ENCODE measurements around the gene PRRC2C.

The PRRC2C gene

GRCh38 chr1:171501305-171502024, 16.1 kb downstream of the PRRC2C start:
- TF ChIP-seq FOXP2 (optimal IDR thresholded peaks at IDR 0.05; ENCODE audit: borderline replicate concordance, extremely low read depth, extremely low read length, insufficient read depth) (no peak), POLR2AphosphoS5 (IDR thresholded peaks at IDR 0.05; ENCODE audit: low read depth, low read length) (no peak)

GRCh38 chr1:171506525-171507304, 21.4 kb downstream of the PRRC2C start:
- TF ChIP-seq FOXP2 (optimal IDR thresholded peaks at IDR 0.05; ENCODE audit: borderline replicate concordance, extremely low read depth, extremely low read length, insufficient read depth) (no peak), REST (IDR thresholded peaks at IDR 0.05; ENCODE audit: insufficient read depth in 1 of 2, low read depth in 2 of 2, low read length in 2 of 2) (no peak), TAF1 (IDR thresholded peaks at IDR 0.05; ENCODE audit: borderline replicate concordance, insufficient read depth, low read length) (no peak), POLR2AphosphoS5 (IDR thresholded peaks at IDR 0.05; ENCODE audit: low read depth, low read length) (no peak), SIN3A (IDR thresholded peaks at IDR 0.05; ENCODE audit: borderline replicate concordance, insufficient read depth, low read length) (no peak)

GRCh38 chr1:171507435-171507834, 22.1 kb downstream of the PRRC2C start:
- TF ChIP-seq TAF1 (IDR thresholded peaks at IDR 0.05; ENCODE audit: borderline replicate concordance, insufficient read depth, low read length) (no peak), REST (IDR thresholded peaks at IDR 0.05; ENCODE audit: insufficient read depth in 1 of 2, low read depth in 2 of 2, low read length in 2 of 2) (no peak)

GRCh38 chr1:171509191-171509590, 23.9 kb downstream of the PRRC2C start:
- no peak for TF ChIP-seq POLR2AphosphoS5 (IDR thresholded peaks at IDR 0.05; ENCODE audit: low read depth, low read length)
- TF ChIP-seq TAF1 (IDR thresholded peaks at IDR 0.05; ENCODE audit: borderline replicate concordance, insufficient read depth, low read length): no peak
- TF ChIP-seq REST (IDR thresholded peaks at IDR 0.05; ENCODE audit: insufficient read depth in 1 of 2, low read depth in 2 of 2, low read length in 2 of 2): no peak
- TF ChIP-seq SIN3A (IDR thresholded peaks at IDR 0.05; ENCODE audit: borderline replicate concordance, insufficient read depth, low read length): no peak
- TF ChIP-seq FOXP2 (optimal IDR thresholded peaks at IDR 0.05; ENCODE audit: borderline replicate concordance, extremely low read depth, extremely low read length, insufficient read depth): no peak

- TF ChIP-seq POLR2AphosphoS5 (IDR thresholded peaks at IDR 0.05; ENCODE audit: low read depth, low read length): no peak
- no peak for TF ChIP-seq FOXP2 (optimal IDR thresholded peaks at IDR 0.05; ENCODE audit: borderline replicate concordance, extremely low read depth, extremely low read length, insufficient read depth)
- no peak for TF ChIP-seq TAF1 (IDR thresholded peaks at IDR 0.05; ENCODE audit: borderline replicate concordance, insufficient read depth, low read length)
- TF ChIP-seq REST (IDR thresholded peaks at IDR 0.05; ENCODE audit: insufficient read depth in 1 of 2, low read depth in 2 of 2, low read length in 2 of 2): no peak
- no peak for TF ChIP-seq SIN3A (IDR thresholded peaks at IDR 0.05; ENCODE audit: borderline replicate concordance, insufficient read depth, low read length)
Measured at GRCh38 chr1:171513743-171514142, 28.4 kb downstream of the PRRC2C start.

Measured in PFSK-1 (cell line).